Measurements from ENCODE around the gene MBNL2.

Gene MBNL2

DNA sequence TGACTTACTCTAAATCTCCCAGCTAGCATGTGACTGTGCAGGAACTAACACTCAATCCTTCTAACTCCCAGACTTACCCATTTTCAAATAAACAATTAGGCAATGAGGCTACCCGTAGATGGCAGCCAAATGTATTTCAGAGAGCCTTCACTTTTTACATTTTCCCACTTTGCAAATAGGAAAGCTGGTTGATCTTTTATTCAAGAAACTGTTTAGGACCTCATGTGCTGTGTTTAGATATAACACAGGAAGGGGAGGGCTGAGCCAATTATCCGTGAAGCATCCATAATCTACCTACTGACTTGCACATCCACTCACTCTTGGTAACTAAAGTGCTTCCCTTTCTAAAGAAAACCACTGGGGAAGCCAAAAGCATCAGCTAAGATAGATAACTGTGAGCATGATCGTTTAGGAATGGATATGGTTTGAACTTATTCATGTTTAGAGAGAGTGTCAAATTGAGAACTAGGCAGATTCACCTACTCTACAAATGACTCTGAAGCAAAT lies 33.4 kb downstream of the MBNL2 start:
- DNase-seq, result no peak

DNA sequence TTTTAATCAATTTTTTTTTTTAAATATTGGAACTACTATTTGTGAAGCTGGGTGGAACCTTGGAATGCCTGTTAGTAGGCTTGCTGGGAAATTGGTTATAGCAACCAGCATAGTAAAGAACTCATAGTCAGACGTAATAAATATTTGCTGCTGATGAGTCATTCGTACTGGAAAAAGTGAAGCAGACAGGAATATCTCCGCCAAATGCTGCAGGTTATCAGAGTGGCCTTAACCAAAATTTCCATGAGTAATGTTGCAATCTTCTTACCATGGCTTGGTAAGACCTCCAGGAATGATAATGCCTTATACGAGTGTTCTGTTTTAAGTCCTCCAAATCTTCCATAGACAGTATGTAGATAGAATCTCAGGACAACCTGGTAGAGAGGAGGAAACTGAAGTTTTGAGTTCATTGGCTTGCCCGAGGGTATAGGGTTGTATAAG lies 34.2 kb downstream of the MBNL2 start:
- no peak for DNase-seq

DNA sequence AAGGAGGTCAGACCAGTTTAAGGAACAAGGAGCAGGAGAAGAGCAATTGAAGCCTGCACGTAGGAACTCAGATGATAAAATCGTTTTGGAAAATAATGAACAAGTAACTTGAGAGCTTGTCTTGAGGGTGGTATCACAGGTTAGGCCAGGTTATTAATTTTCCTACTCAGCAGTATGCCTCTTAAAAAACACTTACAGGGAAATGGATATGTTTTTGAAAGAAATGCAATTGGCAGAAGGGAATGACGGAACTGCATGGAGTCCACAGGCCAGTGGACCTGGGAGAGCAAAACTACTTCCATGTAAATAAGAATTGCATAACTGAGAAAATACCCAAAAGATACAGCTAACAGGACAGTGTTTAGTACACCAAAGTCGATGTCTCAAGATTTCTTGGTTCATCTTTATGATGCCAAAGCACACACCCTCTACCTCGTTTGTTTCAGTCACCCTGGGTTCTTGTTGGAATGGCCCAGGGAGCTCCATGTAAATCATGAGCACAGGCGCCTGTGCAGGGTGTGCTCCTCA lies 35.2 kb downstream of the MBNL2 start:
- DNase-seq, result no peak

DNA sequence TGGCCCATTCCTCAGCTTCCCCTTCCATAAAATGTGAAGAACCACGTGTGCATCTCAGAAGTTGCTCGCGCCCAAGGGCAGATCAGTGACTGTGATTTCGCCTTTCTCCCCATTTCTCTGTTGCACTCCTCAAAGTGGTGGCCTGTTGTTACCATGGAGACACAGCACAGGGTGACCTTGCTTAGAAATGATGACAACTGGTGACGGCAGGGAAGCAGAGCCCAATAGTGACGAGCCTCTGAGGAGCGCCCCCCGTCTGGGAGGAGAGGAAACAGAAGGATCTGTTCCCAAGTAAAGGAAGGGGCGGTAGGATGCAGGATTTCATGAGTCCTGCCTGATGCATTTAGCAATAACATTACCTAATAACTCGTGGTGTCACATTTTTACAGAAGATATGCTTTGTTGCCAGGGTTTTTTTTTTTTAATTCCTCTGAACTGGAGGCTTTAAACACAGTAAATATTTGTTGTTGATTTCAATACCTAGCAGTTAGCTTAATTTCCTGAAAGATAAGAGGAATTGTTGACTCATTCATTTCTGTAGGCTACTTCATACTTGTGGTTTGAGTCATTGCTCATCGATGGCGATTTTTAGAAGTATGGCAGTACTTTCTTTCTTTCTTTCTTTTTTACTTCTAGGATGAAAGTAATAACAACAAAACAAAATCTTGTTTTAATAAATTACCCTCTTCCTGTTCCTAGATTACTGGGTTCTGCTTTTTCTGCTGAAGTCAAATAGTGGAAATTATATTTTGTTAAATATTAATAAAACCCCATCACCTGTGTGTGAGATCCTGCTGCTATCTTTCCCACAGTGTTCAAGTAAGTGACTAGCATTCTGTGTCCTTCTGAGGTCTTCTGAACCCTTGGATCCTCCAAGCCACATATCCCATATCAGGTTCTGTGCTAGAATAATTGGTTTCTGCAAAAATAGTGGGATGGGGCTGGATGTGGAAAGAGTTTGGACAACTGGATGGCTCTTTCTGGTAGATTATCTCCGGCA lies 36.0 kb downstream of the MBNL2 start:
- DNase-seq, result no peak

DNA sequence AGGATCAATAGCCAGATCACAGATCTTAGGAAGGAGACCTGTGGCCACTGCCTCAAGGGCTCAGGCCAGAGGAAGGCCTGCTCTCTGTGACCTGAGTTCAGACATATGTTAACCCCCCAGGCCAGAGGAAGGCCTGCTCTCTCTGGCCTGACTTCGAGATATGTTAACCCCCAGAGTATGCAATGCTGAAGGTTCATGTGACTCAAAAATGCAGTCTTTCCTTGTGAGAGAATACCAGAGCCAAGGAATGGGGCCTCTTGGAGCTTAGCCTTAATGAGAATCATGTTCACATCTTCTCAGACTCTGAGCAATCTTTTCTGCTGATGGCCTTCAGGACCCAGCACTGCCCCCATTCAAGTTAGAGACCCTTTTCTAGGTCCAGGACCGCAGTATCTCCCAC lies 36.7 kb downstream of the MBNL2 start:
- no peak for DNase-seq

DNA sequence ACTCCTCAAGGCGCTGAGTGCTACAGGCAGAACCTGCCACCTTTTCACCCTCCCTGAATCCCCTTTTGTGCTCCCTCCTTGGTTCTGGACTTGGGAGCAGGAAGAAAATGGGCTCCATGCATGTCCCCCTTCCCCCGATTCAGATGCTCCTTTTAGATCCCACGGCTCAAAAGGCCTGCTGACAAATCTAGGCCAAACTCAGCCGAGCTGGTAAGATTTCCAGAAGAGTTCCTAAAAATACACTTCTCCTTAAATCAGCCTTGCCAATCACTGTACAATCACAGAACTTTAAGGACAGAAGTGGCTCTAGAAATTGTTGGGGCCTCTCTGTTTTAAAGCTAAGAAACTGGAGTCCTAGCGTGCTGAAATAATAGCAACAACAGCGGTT lies 37.3 kb downstream of the MBNL2 start:
- no peak for DNase-seq

DNA sequence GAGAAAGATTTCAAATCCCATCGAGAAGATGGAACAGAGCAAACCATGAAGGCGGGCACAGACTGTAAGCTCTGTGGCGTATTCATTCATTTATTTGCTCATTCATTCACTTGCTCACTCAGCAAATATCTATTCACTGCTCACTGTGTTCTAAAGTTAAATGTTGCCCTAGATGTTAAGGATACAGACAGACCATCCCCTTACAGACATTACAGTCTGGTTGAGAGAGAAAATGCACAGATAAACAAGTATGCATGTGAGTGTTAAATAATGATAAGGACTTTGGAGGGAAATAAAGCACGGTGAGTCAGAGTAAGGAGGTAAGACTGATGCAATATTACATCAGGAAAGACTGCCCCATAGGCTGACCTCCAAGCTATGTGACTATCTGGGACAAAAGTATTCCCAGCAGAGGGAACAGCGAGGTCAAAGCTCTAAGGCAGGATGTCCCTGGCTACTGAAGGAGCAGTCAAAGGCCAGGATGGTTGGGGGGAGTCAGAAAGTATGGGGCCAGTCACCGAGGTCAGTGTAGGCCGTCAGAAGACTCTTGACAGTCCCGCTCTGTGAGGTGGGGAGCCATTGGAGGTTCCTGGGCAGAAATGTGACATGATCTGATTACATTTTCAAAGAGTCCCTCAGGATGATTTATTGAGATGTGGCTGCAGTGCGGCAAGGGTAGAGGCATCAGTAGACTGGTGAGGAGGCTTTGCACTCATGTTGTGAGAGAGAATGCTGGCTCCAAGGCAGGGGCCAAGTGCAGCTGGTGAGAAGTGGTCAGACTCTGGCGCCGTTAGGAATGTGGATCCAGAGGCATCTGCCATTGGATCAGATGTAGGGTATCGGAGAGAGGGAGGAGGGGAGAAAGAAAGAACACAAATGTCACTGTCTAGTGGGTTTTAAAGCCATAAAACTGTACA lies 37.9 kb downstream of the MBNL2 start:
- no peak for DNase-seq

DNA sequence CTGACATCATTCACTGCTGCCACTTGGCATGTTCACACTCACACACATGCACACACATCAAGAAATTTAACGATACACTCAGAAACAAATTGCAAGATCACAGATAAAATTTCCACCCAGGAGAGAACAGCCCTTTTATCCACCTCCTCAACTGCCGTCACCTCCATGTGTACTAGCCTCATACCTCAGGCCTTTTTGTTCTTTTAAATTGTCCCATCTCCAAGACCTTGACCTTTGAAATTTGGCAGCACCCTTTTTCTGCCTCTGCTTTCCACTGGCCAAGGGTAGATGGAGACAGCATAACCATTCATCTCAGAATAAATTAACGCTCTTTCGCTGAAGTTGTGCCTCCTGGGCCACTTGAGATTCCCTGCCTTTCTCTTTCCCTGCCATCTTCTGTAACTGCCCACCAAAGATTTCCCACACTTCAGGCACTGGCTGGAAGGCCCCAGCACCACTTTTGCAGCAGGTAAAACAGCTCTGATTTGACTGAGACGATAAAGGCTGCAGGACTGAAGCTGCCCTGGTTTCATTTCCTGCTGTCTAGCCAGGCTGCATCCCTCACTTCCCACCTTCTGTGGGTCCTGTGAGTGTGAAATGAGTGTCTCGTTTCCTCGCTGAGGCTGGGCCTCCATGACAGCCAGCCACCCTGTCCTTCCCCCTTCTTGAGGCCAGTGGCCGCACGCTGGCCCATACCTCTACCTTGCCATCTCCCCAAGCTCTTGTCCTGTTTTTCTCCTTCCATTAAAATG lies 39.3 kb downstream of the MBNL2 start:
- no peak for DNase-seq

DNA sequence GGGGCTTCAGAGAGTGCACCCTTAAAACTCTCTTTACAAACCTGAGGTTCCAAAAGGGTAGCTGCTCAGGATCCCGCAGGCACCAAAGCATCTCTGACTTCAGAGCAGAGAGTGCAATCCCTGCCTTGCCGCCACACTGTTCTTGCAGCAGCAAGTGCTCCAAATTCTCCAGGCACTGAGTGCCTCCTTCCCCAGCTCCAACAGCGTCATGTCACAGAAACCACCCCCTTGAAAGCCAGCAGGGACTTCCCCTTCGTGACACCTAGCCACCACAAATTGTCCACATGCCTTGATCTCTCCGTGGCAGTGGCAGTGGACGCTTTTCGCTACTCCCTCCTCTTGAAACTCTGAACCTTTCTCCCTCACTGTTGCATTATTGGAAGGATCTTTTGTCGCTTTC lies 39.9 kb downstream of the MBNL2 start:
- DNase-seq, result no peak

DNA sequence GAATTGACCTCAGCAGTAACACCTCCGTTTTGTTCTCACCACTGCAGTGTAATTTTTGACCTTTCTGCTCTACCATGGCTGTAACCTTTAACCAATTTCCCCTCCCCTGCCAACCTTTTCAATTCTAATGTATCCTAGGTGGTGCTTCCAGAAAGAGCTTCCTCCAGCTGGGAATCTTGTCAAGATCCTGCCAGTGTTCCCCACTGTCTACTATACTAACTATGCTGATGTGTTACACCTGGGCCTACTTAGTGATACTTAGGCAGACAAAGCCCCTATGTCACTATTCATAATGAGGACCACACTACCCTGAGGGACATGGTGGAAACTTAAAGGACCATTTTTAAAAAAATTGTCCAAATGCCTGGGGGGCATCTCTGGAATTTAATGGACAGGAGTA lies 41.0 kb downstream of the MBNL2 start:
- DNase-seq, result no peak

DNA sequence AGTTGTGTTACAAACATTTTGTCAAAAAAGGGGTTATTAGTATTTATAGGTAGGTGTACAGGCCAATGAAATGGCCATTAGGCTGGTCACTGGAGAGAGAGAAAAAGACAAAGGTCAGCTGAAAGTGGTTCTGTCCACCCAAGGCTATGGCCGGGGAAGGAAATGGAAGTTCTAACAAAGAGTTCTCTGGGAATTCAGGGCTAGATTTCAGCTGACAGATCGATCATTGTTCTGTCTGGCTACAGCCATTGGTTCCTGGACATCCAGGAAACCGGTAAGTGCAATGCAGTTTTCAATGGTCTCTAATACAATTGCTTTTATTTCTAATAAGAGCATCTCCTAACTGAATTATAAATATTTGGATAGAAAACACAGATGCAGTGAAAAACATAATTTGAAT lies 42.5 kb downstream of the MBNL2 start:
- no peak for DNase-seq

DNA sequence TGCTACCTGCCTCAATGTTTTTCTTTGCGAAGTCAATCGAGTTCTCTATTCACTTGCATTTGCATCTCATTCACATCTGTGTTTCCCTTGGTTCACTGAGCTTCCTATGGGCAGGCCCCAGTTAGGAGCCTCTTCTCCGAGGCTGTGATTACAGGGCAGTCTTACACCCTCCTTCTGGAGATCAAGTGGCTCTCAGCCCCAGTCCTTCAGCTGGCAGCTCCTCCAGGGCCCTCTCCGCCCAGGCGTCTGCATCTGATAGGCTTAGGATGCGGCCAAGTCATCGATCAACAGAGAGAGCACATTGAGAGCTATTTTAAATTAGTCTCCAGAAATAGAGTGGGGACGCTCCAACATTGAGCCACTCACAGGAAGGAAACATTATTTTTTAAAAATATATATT lies 44.2 kb downstream of the MBNL2 start:
- DNase-seq, result no peak

DNA sequence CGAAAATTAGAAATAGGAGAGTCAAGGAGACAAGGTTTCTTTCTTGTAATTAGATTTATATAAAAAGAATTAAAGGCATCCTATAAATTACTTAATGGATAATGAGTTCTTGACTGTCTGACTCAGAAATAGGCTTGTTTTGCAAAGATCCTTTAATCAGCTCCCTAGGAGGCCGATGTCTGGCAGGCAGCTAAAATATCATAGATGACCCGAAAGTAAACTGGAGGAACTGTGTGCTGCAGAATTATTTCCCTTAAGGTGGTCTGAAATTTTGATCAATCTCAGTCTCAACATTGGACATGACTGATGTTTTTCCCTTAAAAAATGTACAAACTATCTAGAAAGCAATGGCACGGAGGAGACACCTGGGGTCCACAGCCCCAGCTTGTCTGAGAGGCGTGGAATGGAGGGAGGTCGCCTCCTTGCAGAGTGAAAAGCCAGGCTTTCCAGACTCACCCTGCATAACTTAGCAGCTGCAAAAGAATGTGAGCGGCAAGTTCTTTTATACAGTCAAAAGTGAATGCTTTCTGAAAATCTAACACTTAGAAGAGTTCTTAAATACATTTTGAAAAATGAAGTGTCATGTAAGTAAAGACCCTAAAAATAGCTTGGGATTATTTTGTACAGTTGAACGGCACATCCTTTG lies 44.8 kb downstream of the MBNL2 start:
- no peak for DNase-seq

DNA sequence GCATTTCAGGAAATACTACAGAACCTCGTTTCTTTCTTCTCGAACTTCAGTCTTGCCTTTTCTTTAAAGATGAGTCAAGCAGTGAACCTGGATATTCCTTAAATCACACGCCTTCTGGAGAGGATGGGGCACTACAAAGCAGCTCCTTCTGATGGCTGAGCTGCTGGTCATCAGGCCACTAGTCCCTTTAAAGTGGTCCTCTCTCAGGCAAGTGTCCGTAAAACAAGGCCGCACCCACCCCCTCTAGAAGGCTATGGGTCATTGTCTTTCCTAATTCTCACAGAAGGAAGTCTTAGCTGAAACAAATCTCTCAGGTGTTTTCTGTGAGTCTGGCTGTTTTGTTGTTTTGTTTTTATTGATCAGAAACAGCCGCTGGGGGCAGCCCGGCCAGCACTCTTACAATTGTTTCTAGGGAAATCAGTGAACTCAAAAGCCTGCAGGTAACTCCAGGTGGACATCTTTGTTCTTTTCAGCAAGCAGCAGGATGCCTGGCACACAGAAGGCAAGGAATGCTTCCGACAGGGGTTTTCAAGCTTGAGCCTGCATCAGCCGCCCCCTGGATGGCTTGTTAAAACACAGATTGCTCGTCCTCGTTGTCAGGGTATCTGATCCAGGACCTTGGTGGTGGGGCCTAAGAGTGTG lies 45.4 kb downstream of the MBNL2 start:
- DNase-seq, result no peak

DNA sequence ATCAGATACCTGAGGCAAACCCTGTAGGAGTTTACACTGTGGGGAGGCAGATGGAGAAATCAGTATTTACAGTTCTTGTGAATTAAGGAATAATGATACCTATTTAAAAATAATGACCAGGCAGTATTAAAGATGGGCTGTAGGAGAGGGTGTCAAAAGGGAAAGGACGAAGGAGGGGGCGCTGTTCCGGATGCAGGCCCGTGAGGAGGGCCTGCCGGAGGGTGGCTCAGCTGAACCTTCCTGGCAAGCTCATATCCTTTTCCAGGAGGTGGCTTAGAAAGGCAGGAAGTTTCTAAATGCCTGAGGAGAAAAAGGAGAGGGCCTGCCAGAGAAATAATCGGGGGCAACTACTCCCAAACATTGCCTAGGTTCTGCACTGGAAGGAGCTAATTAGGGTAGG lies 46.6 kb downstream of the MBNL2 start:
- no peak for DNase-seq

DNA sequence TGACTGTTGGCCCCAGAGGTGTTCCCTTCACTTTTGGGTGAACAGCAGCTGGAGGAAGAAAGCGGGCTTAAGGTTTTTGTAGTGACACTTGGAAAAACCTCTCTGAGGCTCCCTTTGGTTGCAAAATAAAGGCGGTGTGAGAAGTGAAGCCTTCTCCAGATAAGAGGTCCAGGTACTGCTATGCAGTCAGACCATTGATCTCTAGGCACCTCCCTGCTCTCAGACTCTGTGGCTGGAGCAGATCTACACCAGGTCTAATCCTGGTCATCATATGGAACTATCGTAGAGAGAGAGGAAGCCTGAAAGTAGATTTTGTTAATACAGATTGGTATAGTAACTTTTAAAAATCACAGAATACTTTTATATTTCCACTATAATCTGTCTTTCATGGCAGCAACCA lies 47.5 kb downstream of the MBNL2 start:
- no peak for DNase-seq

DNA sequence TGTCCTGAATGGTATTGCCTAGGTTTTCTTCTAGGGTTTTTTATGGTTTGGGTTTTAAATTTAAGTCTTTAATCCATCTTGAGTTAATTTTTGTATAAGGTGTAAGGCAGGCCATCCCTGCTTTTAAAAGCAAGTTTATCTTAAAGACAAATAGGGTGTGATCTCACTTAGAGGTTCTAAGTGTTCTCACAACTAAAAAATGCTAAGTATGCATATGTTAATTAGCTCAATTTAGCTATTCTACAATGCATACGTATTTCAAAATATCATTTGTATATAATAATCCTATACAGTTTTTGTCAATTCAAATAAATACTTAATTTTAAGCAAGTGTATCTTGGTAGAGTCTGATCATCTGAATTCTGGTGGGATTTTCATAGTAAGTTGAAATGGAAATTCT lies 50.4 kb downstream of the MBNL2 start:
- DNase-seq, result no peak

DNA sequence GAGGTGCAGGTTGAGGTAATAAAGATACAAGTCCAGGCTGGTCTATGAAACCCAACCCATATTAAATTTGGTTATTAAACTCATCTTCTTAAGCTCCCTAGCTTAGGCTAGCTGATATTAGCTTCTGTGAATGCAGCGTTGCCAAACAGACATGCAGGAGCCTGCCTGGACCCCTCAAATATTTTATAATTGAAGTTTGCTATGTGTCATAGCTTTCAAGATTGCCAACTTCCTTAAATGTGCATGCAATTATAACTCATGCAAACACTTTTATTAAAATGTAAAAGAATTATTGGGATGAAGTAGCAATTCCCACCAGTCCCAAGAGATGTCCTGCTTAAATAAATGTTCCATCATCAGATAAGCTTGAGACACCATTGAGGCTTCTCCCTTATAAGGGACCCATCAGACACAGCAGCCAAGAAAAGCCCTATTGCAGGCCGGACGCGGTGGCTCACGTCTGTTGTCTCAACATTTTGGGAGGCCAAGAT lies 51.3 kb downstream of the MBNL2 start:
- no peak for DNase-seq

DNA sequence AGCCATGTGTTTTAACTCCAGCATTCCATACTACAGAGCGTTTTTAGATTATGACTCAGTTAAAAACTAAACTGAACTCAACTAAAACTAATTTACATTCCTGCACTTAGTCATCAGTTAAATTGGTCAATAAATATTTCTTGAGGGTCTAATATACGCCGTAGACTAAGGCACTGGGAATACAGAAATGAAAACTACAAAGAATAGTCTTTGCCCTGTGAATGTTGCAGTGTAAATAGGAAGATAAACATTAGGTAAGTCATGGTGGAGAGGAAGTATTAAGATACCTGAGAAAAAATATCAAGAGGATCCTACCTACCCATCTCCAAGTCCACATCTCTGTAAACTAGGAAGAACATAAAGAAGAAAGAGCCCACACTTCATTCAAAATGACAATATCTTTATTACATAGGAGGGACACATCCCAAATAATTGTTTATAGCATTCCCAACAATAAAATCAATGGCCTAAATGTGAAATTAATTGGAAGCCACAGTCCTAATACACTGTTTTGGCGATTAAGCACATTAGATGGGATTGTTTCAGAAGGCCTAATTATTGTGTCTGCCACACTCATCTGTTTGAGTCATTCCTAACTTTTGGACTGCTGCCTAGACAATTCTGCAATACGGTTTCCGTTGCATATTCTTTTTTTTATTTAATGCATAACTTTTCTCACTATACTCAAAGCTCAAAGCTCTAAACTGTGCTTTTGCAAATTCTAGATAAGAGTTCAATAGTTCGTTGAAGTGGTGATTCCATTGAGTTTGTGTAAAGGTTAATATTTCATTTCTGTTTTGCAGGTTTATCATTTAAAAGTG lies 52.9 kb downstream of the MBNL2 start:
- no peak for DNase-seq

DNA sequence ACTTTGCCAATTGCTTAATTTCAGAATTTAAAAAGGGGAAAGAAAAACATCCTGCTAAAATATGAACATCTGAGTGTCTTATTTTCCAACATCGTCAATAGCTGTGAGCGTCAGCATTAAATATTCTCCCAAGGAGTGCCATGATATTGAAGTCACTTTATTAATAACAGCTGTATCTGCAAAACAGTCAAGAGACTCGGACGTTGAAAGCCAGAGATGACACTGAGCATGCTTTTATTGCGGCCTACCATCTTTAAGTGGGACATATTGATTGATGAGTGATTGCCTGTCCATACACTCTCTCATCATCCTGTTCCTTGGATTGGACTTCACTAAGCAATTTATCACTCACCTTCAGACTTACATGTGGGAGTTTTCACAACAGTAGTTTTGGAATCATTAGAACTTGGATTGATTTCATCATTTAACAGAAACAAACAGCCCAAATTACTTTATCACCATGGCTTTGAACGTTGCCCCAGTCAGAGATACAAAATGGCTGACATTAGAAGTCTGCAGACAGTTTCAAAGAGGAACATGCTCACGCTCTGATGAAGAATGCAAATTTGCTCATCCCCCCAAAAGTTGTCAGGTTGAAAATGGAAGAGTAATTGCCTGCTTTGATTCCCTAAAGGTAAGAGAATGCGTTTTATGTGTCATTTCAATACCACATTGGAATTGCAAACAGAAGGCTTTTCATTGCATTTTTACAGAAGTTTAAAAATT lies 53.8 kb downstream of the MBNL2 start:
- no peak for DNase-seq

Measured in activated CD4-positive, CD25-positive, alpha-beta regulatory T cell (primary cell).